Ovary (tissue), 9 donors: Measurements from ENCODE around the gene PPM1H. TPM values are rescaled to one million over a fixed set of nuclear protein-coding genes. Genes with fewer than 3 reads are reported as not detected.
"Not testable (repeated sequence)": the region's sequence is repeated elsewhere in the genome, so short reads cannot be mapped to it uniquely, and the experiment has no call there.

Experiments
- DNase-seq, 5 donors: peaks; one replicate each; pipeline ENCODE4 v3.0.0-alpha.2; 2019 to 2020
- H3K27ac ChIP-seq, 2 donors: fragments of 200-600 bp; one replicate each; pipeline versions ENCODE4 v1.5.1 to v1.8.0; 2019 to 2022
- H3K27me3 ChIP-seq: fragments of 200-600 bp; one replicate; pipeline ENCODE4 v1.8.0; 2022
- H3K36me3 ChIP-seq: fragments of 200-600 bp; sonication (generic); one replicate; pipeline ENCODE4 v1.5.1; 2019
- H3K4me1 ChIP-seq: one replicate; pipeline ENCODE4 v1.8.1; 2013; ENCODE audit warnings: mild to moderate bottlenecking, moderate library complexity; ENCODE audit not compliant: insufficient read depth
- H3K4me3 ChIP-seq: fragments of 200-600 bp; sonication (generic); one replicate; pipeline ENCODE4 v1.5.1; 2017
- H3K9me3 ChIP-seq, 2 donors: fragments of 200-600 bp in 1 of 2; sonication (generic) in 1 of 2; one replicate each; pipeline versions ENCODE4 v1.5.1 to v1.8.1; 2013 to 2019; ENCODE audit warnings: mild to moderate bottlenecking in 1 of 2, moderate library complexity in 1 of 2
- CTCF ChIP-seq, 3 donors: fragments of 450-650 bp in 2 of 3; fragments of 200-600 bp in 1 of 3; IDR thresholded peaks; one replicate each; pipeline versions ENCODE4 v1.5.1 to v1.8.0; 2016 to 2022; ENCODE audit warnings: antibody characterized with exemption in 3 of 3, mild to moderate bottlenecking in 1 of 3
- EP300 ChIP-seq: sonication (generic); formaldehyde crosslinking; IDR thresholded peaks from one replicate; pipeline ENCODE4 v1.6.1; 2017; ENCODE audit warnings: antibody characterized with exemption
- POLR2A ChIP-seq: fragments of 450-650 bp; IDR thresholded peaks from one replicate; pipeline ENCODE4 v1.6.1; 2017; ENCODE audit warnings: antibody characterized with exemption, mild to moderate bottlenecking, moderate library complexity
- WGBS, 3 donors: extraction: QIAGEN DNeasy Blood & Tissue Kit in 1 of 3; methylation state at CpG; one replicate each; pipeline versions ENCODE4 v1.1.5 to v1.1.7; 2013 to 2017; 5-methylcytosine and 5-hydroxymethylcytosine counted together
- intact Hi-C, 4 donors: fragments of 100-400 bp; cut with DNase I; formaldehyde crosslinking; loops; one replicate each; pipeline versions ENCODE4 v1.11.0 to v1.15.1; 2022 to 2023
- polyA plus RNA-seq, 2 donors: library from polyadenylated mRNA; stranded (reverse); fragments of 200-250 nt in 1 of 2; fragments of 350-450 nt in 1 of 2; fragmentation: Illumina TruSeq in 1 of 2; extraction: RNeasy Lipid Tissue Mini Kit (QIAGEN cat#74804) in 1 of 2; gene quantifications; one replicate each; pipeline ENCODE4 v1.2.3, GENCODE V29; 2013 to 2014
- total RNA-seq, 7 donors: library from RNA; depleted of rRNA in 2 of 7; stranded (reverse); fragments of >200 nt in 2 of 7; fragmentation: NEBNext Ultra II Directional in 3 of 7; extraction: Animal tissue kit (Norgen Biotek cat#: 25700) in 3 of 7; gene quantifications; one replicate each; pipeline versions ENCODE4 v1.1.0 to v1.2.4, GENCODE V29; 2016 to 2023
- donor health status: DM: no; HTN: no; CAD: no; lungs with moderate emphysema.
- donor health status: DM: no; HTN: no; CAD: no.
- donor health status: Bipolar disorder and iron deficiency.
- donor health status: DM: yes; HTN: yes; CAD: no.
- donor health status: DM: no; HTN: no; CAD: no.
- donor health status: DM: yes; HTN: yes; CAD: no.

PPM1H gene
- total and polyA plus RNA-seq, 9 donors: 1.6 to 45.4 (median 12.0) TPM

- no peak for DNase-seq
- Histone ChIP-seq H3K27ac (no peak overlapping the region), H3K4me1 (peaks cover 1% of the 10 kb centered on the region), H3K36me3 (no peaks in the 10 kb centered on the region), H3K9me3 (no peaks in the 10 kb centered on the region), H3K27me3 (no peaks in the 10 kb centered on the region), H3K4me3 (no peak overlapping the region)
- WGBS, 3 donors: 89 to 92% (median 92%) methylated on average over 5 of the region's 5 CpGs
- intact Hi-C loops: no loop called here
- TF ChIP-seq EP300: no peak
- no peak for TF ChIP-seq CTCF (IDR thresholded peaks at IDR 0.05)
- no peak for TF ChIP-seq POLR2A
Measured at GRCh38 chr12:62891805-62892549, 43.0 kb downstream of the PPM1H start.

- H3K9me3 ChIP-seq: no peaks in the 10 kb centered on the region
- TF ChIP-seq POLR2A (no peak), EP300 (no peak), CTCF (IDR thresholded peaks at IDR 0.05) (no peak)
- WGBS, 3 donors: 81 to 83% (median 83%) methylated on average over 6 of the region's 6 CpGs
- H3K27ac ChIP-seq: no peak overlapping the region
- H3K27me3 ChIP-seq: no peaks in the 10 kb centered on the region
- intact Hi-C loops: no loop called here
- H3K36me3 ChIP-seq: no peaks in the 10 kb centered on the region
- peaks cover 1% of the 10 kb centered on the region for H3K4me1 ChIP-seq
- DNase-seq: no peak
- no peak overlapping the region for H3K4me3 ChIP-seq
Measured at GRCh38 chr12:62888454-62889110, 46.4 kb downstream of the PPM1H start.

- Histone ChIP-seq H3K27ac (no peak overlapping the region), H3K4me1 (no peaks in the 10 kb centered on the region), H3K27me3 (no peaks in the 10 kb centered on the region), H3K9me3 (no peaks in the 10 kb centered on the region), H3K4me3 (no peak overlapping the region), H3K36me3 (no peaks in the 10 kb centered on the region)
- intact Hi-C loops: no loop called here
- WGBS, 3 donors: 91% methylated on average over 6 of the region's 6 CpGs
- TF ChIP-seq POLR2A (no peak), EP300 (no peak), CTCF (IDR thresholded peaks at IDR 0.05) (no peak)
- no peak for DNase-seq
Measured at GRCh38 chr12:62886796-62887195, 48.2 kb downstream of the PPM1H start.

- no peak for TF ChIP-seq EP300
- no peak for TF ChIP-seq POLR2A
- no peak for TF ChIP-seq CTCF (IDR thresholded peaks at IDR 0.05)
- Histone ChIP-seq H3K4me1 (no peaks in the 10 kb centered on the region), H3K4me3 (no peak overlapping the region), H3K27ac (no peak overlapping the region), H3K36me3 (no peaks in the 10 kb centered on the region), H3K27me3 (no peaks in the 10 kb centered on the region), H3K9me3 (no peaks in the 10 kb centered on the region)
- no peak for DNase-seq
- intact Hi-C loops: no loop called here
Measured at GRCh38 chr12:62885242-62885641, 49.7 kb downstream of the PPM1H start.

GRCh38 chr12:62884832-62885231 is 50.1 kb downstream of the PPM1H start:
- DNase-seq, H3K4me1 ChIP-seq, H3K9me3 ChIP-seq, H3K27ac ChIP-seq, intact Hi-C loops, H3K36me3 ChIP-seq, H3K4me3 ChIP-seq, H3K27me3 ChIP-seq: not testable (repeated sequence)
- 67 to 77% (median 69%) methylated on average over 5 of the region's 5 CpGs for WGBS, 3 donors
